ENCODE data around the gene MLXIPL. TPM values are rescaled to one million over a fixed set of nuclear protein-coding genes. Genes with fewer than 3 reads are reported as not detected.

The MLXIPL gene
- total and polyA plus RNA-seq, 2 of the 8 experiments (the other 6 are each of a cell fraction or from before 2014, with no cell fraction given): 9.4 to 10.6 TPM

DNA sequence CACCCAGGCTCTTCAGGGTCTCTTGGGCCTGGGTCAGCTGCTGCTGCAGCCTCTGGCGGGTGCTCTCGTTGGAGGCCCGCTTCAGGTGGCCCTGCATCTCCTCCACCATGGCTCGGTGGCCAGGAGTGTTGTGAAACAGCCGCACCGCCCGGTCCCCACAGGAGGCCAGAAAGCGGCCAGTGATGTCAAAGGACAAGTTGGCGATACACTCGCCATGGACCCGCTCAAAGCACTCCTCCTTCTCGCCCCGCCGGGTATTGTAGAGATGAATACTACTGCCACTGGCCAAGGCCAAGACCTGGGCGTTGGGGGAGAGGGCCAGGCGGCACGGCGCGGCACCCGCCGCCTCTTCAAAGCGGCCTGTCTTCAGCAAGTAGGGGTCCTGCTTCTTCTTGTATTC lies 53.8 kb downstream of the MLXIPL start:
- H2BK120ac ChIP-seq (replicated peaks; ENCODE audit: low read depth, low read length): no peak overlapping the region
- TF ChIP-seq GABPA (IDR thresholded peaks at IDR 0.05; ENCODE audit: borderline replicate concordance, insufficient read depth, low read length) (no peak), EZH2 (IDR thresholded peaks at IDR 0.05; ENCODE audit: low read depth, low read length, severe bottlenecking) (no peak), KDM5A (IDR thresholded peaks at IDR 0.05; ENCODE audit: low read length) (no peak), SP1 (IDR thresholded peaks at IDR 0.05; ENCODE audit: low read depth, low read length) (no peak), TEAD4 (IDR thresholded peaks at IDR 0.05; ENCODE audit: low read depth, low read length) (no peak), CTBP2 (IDR thresholded peaks at IDR 0.05; ENCODE audit: borderline replicate concordance, insufficient read depth, insufficient read length, low read length) (no peak), SP2 (IDR thresholded peaks at IDR 0.05; ENCODE audit: low read length) (no peak)
- TF ChIP-seq, protein P1, sequence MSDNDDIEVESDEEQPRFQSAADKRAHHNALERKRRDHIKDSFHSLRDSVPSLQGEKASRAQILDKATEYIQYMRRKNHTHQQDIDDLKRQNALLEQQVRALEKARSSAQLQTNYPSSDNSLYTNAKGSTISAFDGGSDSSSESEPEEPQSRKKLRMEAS (IDR thresholded peaks at IDR 0.05): no peak
- CTCF ChIA-PET (ENCODE audit: partially characterized antibody): no interaction called here
- no peak overlapping the region for H3K23ac ChIP-seq (ENCODE audit: insufficient read length)
- H3K79me2 ChIP-seq (ENCODE audit: control insufficient read depth in 1 of 2, insufficient read depth in 2 of 2, low read length in 2 of 2): no peaks in the 10 kb centered on the region
- H3K27ac ChIP-seq (ENCODE audit: low read depth, low read length): no peak overlapping the region
- no peak overlapping the region for H2BK5ac ChIP-seq (ENCODE audit: low read depth, low read length)
- H3K36me3 ChIP-seq (ENCODE audit: control insufficient read depth in 2 of 4, insufficient read depth in 4 of 4, low read length in 3 of 4): peaks cover 26 to 48% (median 38%) of the 10 kb centered on the region in 4 experiments
- H3K18ac ChIP-seq (ENCODE audit: extremely low read depth, low read length): no peak overlapping the region
- no peaks in the 10 kb centered on the region for H3K27me3 ChIP-seq (replicated peaks in 1 of 4; ENCODE audit: control insufficient read depth in 3 of 4, extremely low read depth in 1 of 4, insufficient read depth in 3 of 4, low read length in 3 of 4)
- no peak for FAIRE-seq
- no peak overlapping the region for H3K4ac ChIP-seq (replicated peaks; ENCODE audit: insufficient read length, low read depth, low read length)
- no peak overlapping the region for H3K4me2 ChIP-seq (ENCODE audit: insufficient read depth in 1 of 2, low read depth in 2 of 2, low read length in 2 of 2)
- no peaks in the 10 kb centered on the region; the same call in 1 of the 2 replicates for H3K79me1 ChIP-seq (ENCODE audit: low read depth, low read length)
- no peak overlapping the region for H3K4me3 ChIP-seq (ENCODE audit: extremely low read depth in 1 of 4, insufficient read depth in 2 of 4, low read depth in 3 of 4, low read length in 4 of 4)
- peaks cover 0 to 10% of the 10 kb centered on the region in 2 experiments for H4K20me1 ChIP-seq (replicated peaks in 1 of 2; ENCODE audit: control insufficient read depth in 1 of 2, insufficient read depth in 2 of 2, low read length in 2 of 2)
- no peak overlapping the region for H2BK15ac ChIP-seq (ENCODE audit: low read length)
- H4K91ac ChIP-seq (replicated peaks; ENCODE audit: insufficient read length, low read length): no peak overlapping the region
- H3K9me3 ChIP-seq (ENCODE audit: insufficient read depth in 2 of 2, low read depth in 1 of 2, low read length in 1 of 2): no peaks in the 10 kb centered on the region
- no peak overlapping the region for H3K56ac ChIP-seq (replicated peaks; ENCODE audit: insufficient read length, low read depth, low read length)
- no peak overlapping the region for H2AFZ ChIP-seq (ENCODE audit: low read length)
- H2AK5ac ChIP-seq (ENCODE audit: low read depth, low read length): no peak overlapping the region
- no peak for DNase-seq (ENCODE audit: low read depth in 1 of 2, low spot score in 2 of 2)
- H4K8ac ChIP-seq (ENCODE audit: extremely low read depth, insufficient read depth, low read length): no peak overlapping the region
- no peaks in the 10 kb centered on the region for H3K4me1 ChIP-seq (replicated peaks in 1 of 4; ENCODE audit: control insufficient read depth in 3 of 4, insufficient read depth in 4 of 4, low read length in 3 of 4)
- no peak overlapping the region for H3K14ac ChIP-seq (ENCODE audit: insufficient read length)
- POLR2A ChIA-PET (ENCODE audit: partially characterized antibody): interaction anchor here (0.9 to 1.2 kb wide), 2 partner anchors 9 to 48 kb away, joined by 3 read pairs; partner anchors contain the start of gene BAZ1B
- H3K9ac ChIP-seq (replicated peaks in 1 of 4; ENCODE audit: extremely low read depth in 1 of 4, low read depth in 3 of 4, low read length in 3 of 4): no peak overlapping the region
- WGBS, 2 experiments (ENCODE audit: extremely low coverage in 1 of 2, insufficient coverage in 1 of 2, insufficient read length in 1 of 2, insufficient replicate concordance in 2 of 2, low coverage in 1 of 2, low lambda C conversion rate in 2 of 2, missing lambda C conversion rate in 1 of 2): 93% methylated on average over 21 of the region's 22 CpGs; no CpG with 5 or more reads in 1 of the 2 experiments
- H2BK12ac ChIP-seq (ENCODE audit: low read depth, low read length): no peak overlapping the region
- no peak overlapping the region for H2BK20ac ChIP-seq (ENCODE audit: low read length)
- H4K5ac ChIP-seq (ENCODE audit: insufficient read length, low read depth, low read length): no peak overlapping the region
- no peaks in the 10 kb centered on the region for H3K23me2 ChIP-seq (ENCODE audit: low read depth, low read length)
